ENCODE data around the gene ZNF718.

Gene ZNF718

GRCh38 chr4:107444-108429 lies 16.6 kb upstream of the ZNF718 start:
- H3K4me1 ChIP-seq = no peaks in the 10 kb centered on the region
- no peak for DNase-seq
- TF ChIP-seq CTCF (IDR thresholded peaks at IDR 0.05; ENCODE audit: low read depth, low read length) = no peak
- no peak overlapping the region for H3K4me3 ChIP-seq (ENCODE audit: low read depth, low read length)
- peaks cover 5% of the 10 kb centered on the region; the same call in 1 of the 2 replicates for H3K9me3 ChIP-seq
- H3K36me3 ChIP-seq = no peaks in the 10 kb centered on the region
- no peaks in the 10 kb centered on the region; the same call in 1 of the 2 replicates for H3K27me3 ChIP-seq

GRCh38 chr4:112771-113170 lies 11.5 kb upstream of the ZNF718 start:
- DNase-seq = no peak
- Histone ChIP-seq H3K27me3 (no peaks in the 10 kb centered on the region; the same call in 1 of the 2 replicates), H3K4me1 (no peaks in the 10 kb centered on the region), H3K36me3 (no peaks in the 10 kb centered on the region), H3K4me3 (ENCODE audit: low read depth, low read length) (no peak overlapping the region), H3K9me3 (peaks cover 2% of the 10 kb centered on the region; the same call in 1 of the 2 replicates)
- TF ChIP-seq CTCF (IDR thresholded peaks at IDR 0.05; ENCODE audit: low read depth, low read length) = no peak

- H3K4me3 ChIP-seq (ENCODE audit: low read depth, low read length) = no peak overlapping the region
- H3K36me3 ChIP-seq = no peaks in the 10 kb centered on the region
- H3K27me3 ChIP-seq = no peaks in the 10 kb centered on the region; the same call in 1 of the 2 replicates
- DNase-seq = no peak
- no peaks in the 10 kb centered on the region; the same call in 1 of the 2 replicates for H3K9me3 ChIP-seq
- TF ChIP-seq CTCF (IDR thresholded peaks at IDR 0.05; ENCODE audit: low read depth, low read length) = no peak
- no peaks in the 10 kb centered on the region for H3K4me1 ChIP-seq
Observed at GRCh38 chr4:113732-114131, 10.6 kb upstream of the ZNF718 start.

- Histone ChIP-seq H3K9me3 (no peaks in the 10 kb centered on the region; the same call in 1 of the 2 replicates), H3K4me1 (no peaks in the 10 kb centered on the region), H3K36me3 (no peaks in the 10 kb centered on the region), H3K27me3 (no peaks in the 10 kb centered on the region; the same call in 1 of the 2 replicates), H3K4me3 (ENCODE audit: low read depth, low read length) (no peak overlapping the region)
- DNase-seq = no peak
- TF ChIP-seq CTCF (IDR thresholded peaks at IDR 0.05; ENCODE audit: low read depth, low read length) = no peak
Observed at GRCh38 chr4:114149-114548, 10.2 kb upstream of the ZNF718 start.

GRCh38 chr4:116499-116898 lies 7.8 kb upstream of the ZNF718 start:
- no peak for TF ChIP-seq CTCF (IDR thresholded peaks at IDR 0.05; ENCODE audit: low read depth, low read length)
- Histone ChIP-seq H3K4me3 (ENCODE audit: low read depth, low read length) (no peak overlapping the region), H3K4me1 (no peaks in the 10 kb centered on the region), H3K9me3 (no peaks in the 10 kb centered on the region), H3K36me3 (no peaks in the 10 kb centered on the region), H3K27me3 (no peaks in the 10 kb centered on the region; the same call in 1 of the 2 replicates)
- DNase-seq = no peak

GRCh38 chr4:120616-121015 lies 3.7 kb upstream of the ZNF718 start:
- no peak for DNase-seq
- H3K27me3 ChIP-seq = no peaks in the 10 kb centered on the region
- peaks cover 2% of the 10 kb centered on the region for H3K36me3 ChIP-seq
- peaks cover 8% of the 10 kb centered on the region for H3K9me3 ChIP-seq
- no peak for TF ChIP-seq CTCF (IDR thresholded peaks at IDR 0.05; ENCODE audit: low read depth, low read length)
- H3K4me1 ChIP-seq = no peaks in the 10 kb centered on the region
- H3K4me3 ChIP-seq (ENCODE audit: low read depth, low read length) = no peak overlapping the region

All from BE2C (cell line).